ENCODE results near the gene GM2A.
"Not testable (repeated sequence)": the region's sequence is repeated elsewhere in the genome, so short reads cannot be mapped to it uniquely, and the experiment has no call there.

Gene GM2A

DNA sequence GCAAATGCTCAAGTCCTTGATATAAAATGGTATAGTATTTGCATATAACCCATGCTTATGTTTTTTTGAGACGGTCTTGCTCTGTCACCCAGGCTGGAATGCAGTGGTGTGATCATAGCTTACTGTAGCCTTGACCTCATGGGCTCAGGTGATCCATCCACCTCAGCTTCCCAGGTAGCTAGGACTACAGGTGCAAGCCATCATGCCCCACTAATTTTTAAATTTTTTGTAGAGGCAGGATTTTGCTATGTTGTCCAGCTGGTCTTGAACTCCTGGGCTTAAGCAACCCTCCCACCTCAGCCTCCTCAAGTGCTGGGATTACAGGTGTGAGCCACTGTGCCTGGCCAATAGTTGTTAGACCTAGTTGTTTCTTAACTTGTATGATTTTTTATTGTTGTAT, 33.3 kb downstream of the GM2A start:
- DNase-seq (ENCODE audit: low read depth in 2 of 2) = no peak

DNA sequence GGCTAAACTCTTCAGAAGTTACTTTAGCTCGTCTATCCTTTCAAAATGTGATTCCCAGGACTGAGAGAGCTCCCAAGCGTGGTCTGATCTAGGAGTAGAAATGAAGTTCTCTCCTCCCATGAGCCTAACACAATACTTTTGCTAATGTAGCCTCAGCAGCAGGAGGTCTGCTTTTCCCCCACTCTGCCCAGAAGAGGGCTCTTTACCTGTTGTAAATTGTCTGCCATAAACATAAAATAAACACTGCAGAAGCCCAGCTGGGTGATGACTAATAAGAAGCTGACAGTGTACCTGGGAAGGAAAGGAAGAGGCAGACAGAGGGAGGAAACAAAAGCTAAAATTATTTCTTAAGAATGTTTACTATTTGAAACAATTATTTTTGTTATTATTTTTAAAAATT, 35.2 kb downstream of the GM2A start:
- no peak for DNase-seq (ENCODE audit: low read depth in 2 of 2)

DNA sequence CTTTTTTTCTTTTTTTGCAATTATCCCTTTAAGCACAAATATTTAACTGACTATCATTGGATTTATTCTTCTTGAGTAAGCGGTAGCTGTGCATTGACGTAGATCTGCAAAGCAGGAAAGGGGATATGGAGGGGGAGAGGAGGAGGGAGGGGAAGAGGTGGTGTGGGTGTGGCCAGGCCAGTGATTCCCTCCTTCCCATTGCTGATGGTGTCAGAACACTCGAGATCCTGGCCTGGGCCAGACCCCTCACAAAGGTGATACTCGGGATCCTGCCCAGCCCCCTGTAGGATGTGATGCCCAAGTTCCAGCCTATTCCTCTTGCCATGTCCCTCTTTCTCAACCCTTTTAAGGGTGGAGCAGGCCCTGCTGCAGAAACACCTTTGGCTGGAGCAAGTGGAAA, 40.6 kb downstream of the GM2A start:
- no peak for DNase-seq (ENCODE audit: low read depth in 2 of 2)

DNA sequence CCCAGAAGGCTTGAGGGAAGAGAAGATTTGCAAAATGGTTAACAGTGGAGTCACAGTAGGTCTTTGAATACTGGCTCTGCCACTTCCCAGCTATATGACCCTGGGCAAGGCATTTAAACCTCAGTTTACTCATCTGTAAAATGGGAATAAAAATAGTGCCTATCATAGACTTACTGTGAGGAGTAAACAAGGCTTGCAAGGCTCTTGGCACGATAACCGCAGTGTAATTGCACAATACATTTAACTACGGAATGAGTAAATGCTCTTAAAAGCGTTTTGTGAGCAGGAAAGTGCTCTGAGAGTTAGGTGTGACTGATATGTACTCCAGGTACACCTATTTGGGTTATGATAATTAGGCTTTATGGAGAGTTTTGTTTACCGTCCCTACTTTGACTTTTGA, 42.2 kb downstream of the GM2A start:
- no peak for DNase-seq (ENCODE audit: low read depth in 2 of 2)

DNA sequence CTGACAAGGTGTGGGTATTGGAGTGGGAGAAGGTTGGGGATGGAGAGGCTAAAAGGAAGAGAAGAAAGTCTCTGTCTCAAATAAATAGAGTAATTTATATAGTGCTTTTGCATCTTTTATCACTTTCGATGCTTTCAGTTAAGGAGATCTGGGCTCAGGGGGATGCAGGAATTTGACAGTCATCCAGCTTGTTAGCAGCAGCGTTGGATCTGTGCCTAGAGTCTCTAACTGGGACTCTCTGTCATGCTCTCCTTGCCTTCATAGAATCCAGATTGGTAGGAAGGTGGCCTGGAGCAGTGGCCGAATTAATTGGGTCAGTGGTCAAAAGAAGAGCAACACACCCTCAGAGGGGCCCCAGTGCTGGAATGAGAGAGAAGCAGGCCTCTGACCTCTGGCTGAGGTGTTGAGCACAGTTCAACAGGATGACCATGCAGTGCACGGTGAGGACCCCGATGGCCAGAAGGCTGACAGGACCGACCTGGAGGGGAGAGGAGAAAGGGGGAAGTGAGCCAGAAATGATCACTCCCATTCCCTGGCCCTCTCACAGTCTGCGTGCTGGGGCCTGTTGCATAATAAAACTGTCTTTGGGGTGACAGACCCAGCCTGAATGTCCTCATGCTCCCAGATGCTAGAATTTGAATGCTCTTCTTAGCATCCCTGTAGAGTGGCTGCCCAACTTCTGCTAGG, 42.9 kb downstream of the GM2A start:
- DNase-seq (ENCODE audit: low read depth in 2 of 2) = no peak

DNA sequence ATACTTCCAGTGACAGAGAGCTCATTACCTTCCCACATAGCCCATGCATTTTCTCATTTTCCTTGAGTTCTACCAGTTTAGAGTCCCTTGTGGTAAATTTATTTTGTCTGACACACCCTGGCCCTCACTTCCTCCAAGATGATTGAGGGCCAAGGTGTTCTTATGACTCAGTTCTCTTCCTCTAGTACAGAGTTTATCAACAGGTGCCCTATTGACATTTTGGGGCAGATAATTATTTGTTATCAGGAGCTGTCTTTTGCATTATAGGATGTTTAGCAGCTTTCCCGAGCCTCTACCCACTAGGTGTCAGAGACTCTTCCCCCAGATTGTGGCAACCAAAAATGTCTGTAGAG, 43.5 kb downstream of the GM2A start:
- DNase-seq (ENCODE audit: low read depth in 2 of 2) = no peak

DNA sequence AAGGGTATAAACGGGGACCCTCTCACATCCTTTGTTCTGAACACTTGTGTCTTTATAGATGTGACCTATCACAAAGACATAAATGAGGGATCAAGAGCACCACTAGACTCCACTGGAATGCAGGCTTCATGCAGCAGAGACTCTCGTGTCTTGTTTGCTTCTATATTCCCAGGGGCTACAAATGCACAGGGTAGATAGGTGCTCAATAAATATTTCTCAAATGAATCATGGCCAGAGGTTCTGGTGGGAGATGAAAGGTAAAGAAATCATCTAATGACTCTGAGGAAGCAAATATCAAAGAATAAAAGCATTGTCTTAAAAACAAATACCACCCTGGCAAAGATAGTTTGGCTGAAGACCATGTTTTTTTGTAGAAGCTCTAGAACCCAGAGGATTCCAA, 44.0 kb downstream of the GM2A start:
- no peak for DNase-seq (ENCODE audit: low read depth in 2 of 2)

DNA sequence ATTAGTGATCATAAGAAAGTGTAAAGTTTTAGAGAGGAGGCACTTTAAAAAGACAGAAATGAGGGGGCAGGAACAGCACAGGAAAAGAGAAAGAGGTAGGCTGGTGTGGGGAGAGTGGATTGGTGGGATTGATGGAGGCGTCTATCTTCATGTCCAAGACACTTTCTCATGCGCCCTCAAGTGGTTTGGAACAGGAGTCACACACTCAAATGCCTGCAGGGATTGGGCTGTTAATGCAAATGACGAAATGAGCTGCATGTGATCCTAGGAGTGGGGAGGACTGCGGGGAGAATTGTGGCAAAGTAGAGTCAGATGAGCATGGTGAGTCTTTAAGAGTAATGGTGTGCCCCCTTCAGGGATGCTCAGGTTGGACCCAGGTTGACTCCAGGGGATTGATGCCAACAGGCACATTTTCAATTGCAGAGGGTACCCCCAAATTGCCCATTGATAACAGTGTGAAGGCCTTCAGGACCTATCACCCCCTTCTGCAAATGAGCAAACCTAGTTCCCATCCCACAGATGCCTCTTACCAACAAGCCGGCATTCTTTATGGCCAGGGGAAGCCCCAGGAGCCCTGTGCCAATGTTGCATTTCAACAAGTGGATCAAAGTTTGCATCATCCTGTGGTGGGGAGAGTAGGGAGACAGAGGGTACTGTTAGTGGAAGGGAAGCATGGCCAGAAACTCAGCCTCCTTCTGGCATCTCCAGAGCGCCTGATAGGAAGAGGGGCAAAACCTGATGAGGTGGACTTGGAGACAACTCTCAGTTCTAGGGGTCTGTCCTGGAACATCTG, 45.3 kb downstream of the GM2A start:
- no peak for DNase-seq (ENCODE audit: low read depth in 2 of 2)

DNA sequence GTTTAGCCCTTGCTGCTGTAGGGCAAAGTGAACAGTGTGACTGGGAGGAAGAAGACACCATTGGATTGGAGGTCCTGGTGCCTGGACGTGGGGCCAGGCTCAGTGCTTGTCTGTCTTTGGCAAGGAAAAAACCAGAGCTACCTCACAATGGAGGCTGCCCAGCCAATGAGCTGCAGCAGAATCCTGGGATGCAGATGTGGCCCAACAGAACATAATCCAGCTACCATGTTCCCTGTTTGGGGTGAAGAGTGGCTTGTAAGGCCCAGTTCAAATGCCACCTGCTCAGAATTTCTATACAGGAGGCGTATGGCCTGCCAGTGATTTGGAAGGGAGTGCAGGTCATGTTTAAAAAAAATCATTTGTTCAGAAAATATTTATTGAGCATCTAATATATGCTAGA, 50.7 kb downstream of the GM2A start, which contains the start of gene SLC36A3:
SLC36A3 (minus strand) TSS at position 101 of the 400 bp plus-strand sequence. CDS start 412 bp downstream, outside the sequence.
- DNase-seq (ENCODE audit: low read depth in 2 of 2) = no peak

DNA sequence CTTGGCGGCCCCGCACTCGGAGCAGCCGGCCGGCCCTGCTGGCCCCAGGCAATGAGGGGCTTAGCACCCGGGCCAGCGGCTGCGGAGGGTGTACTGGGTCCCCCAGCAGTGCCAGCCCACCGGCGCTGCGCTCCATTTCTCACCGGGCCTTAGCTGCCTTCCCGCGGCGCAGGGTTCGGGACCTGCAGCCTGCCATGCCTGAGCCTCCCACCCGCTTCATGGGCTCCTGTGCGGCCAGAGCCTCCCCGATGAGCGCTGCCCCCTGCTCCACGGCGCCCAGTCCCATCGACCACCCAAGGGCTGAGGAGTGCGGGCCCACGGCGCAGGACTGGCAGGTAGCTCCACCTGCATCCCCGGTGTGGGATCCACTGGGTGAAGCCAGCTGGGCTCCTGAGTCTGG, 56.3 kb downstream of the GM2A start:
- DNase-seq (ENCODE audit: low read depth in 2 of 2) = not testable (repeated sequence)

DNA sequence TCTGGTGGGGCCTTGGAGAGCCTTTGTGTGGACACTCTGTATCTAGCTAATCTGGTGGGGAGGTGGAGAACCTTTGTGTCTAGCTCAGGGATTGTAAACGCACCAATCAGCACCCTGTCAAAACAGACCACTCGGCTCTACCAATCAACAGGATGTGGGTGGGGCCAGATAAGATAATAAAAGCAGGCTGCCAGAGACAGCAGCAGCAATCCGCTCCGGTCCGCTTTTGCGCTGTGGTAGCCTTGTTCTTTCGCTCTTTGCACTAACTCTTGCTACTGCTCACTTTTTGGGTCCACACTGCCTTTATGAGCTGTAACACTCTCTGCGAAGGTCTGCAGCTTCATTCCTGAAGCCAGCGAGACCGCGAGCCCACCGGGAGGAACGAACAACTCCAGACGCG, 56.8 kb downstream of the GM2A start:
- not testable (repeated sequence) for DNase-seq (ENCODE audit: low read depth in 2 of 2)

DNA sequence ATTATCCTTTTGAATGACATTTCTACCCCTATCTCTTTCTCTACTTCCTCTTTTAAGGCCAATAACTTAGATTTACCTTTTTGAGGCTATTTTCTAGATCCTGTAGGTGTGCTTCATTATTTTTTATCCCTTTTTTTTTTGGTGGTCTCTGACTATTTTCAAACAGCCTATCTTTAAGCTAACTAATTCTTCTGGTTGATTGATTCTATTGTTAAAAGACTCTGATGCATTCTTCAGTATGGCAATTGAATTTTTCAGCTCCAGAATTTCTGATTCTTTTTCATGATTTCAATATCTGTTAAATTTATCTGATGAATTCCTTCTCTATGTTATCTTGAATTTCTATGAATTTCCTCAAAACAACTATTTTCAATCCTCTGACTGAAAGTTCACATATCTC, 57.9 kb downstream of the GM2A start:
- no peak for DNase-seq (ENCODE audit: low read depth in 2 of 2)

DNA sequence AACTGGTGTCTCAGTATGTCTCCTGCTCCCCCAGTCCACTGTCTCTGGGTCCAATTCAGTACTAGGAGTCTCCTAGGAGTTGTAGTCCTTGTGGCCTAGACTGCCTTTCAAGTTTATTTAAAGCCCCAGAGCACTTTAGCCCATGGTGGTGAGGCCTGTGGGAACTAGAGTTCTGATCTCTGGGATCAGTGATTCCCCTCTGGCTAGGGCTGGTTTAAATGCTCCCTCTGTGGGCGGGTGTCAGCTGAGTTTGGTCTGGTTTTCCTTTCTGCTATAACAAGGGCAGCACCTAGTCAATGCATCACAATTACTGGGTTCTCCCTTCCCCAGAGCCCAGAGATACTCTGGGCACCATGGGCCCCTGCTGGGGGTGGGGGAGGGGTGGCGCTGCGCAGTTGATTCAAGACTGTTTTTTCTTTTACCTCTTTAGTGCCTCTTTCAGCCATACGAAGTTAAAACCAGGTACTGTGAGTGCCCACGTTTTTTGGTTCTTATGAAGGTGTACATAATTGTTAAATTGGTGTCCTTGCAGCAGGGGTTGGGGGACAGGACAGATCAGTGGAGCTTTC, 59.9 kb downstream of the GM2A start:
- DNase-seq (ENCODE audit: low read depth in 2 of 2) = no peak

DNA sequence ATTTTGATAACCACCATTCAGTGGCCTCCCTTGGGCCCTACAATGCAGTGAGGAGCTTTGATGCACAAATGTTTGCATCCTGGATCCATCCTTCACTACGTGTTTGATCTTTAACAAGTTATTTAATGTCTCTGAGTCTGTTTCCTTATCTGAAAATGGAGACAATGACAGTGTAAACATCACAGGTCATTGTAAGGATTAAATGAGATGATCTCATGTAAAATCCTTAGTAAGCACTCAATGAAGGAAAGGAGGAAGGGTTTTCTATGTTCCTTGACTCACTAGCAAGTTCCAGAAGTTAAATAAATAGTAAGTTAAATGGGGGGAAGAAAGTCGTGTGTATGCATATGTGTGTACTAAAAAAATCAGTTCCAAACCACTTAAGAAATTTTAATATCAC, 60.4 kb downstream of the GM2A start:
- no peak for DNase-seq (ENCODE audit: low read depth in 2 of 2)

DNA sequence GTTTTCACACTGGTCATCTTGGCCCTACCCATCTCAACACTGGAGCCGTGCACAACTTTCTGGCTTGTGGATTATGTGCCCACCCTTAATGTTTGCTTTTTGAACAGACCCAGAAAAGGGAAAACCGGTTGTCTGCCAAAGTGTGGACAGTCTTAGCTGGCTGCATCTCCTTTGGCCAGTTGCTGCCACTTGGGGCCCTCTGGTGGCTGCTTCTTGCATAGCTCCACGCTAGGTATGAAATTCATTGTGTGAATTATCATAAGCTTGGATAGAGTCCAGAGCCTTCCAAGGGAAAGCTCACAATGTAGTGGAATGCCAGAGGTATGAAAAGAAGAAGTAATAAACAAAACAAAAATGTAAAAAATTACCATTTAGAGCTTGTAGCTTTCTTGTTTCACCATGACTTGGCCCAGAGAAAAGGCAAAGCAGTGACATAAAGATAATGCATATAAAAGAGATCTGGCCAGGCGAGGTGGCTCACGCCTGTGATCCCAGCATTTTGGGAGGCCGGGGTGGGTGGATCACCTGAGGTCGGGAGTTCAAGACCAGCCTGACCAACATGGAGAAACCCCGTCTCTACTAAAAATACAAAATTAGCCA, 63.1 kb downstream of the GM2A start:
- DNase-seq (ENCODE audit: low read depth in 2 of 2) = peak; percentile 0 to 20

DNA sequence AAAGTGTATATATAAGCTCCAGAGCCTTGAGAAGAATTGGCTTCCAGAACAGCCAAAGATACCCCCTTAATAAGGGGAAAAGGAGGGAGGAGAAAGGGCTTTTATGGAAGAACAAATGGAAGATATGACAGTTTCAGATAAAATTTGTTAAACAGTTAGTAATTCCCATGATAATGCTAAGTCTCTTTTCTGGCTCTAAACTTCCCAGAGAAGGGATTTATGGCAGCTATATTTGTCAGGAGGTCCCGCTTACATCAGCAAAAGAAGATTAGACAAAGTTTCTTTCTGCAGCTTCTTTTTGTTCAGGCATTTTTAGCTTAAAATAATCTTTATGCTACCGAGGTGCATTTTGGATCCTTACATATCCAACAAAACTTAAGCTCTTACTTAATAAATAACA, 64.9 kb downstream of the GM2A start:
- DNase-seq (ENCODE audit: low read depth in 2 of 2) = no peak

DNA sequence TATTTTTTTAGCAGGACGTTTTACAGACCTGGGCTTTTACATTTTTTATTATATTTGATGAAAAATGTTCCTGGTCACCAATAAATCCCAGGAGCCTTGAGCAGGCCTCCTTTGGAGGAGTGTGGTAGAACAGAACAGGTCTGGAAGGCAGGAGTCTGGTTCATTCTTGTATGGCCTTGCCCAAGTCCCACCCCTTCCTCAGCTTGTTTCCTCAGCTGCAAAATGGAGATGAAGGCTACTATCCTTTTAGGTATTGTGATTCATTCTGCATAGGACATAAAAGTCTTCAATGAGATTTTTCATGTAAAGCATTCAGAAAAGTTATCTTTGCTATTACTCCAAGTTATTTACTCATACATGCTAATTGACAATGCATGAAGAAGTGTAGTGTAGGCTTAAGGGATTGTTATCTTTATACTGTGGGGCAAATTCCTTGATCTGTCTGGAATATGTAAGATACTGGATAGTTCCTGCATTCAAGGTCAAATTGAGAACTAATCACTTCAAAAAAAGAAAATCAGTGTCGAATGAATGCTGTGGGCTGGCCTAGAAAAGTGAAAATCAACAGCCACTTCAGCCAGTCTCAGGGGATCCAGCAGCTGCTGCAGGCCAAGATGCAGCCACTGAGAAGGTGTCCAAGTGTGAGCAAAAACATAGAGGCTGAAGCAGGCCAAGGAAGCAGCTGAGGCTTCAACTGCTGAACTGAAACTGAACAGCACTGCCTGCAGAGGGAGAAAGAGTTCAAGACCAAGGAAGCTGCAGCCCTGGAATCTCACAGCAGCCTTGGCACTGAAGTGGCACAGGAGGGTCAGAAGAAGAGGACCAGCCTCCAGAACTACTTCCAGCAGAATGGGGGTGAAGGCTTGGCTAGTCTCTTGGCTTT, 66.1 kb downstream of the GM2A start:
- DNase-seq (ENCODE audit: low read depth in 2 of 2) = no peak

Measured in stimulated activated CD8-positive, alpha-beta memory T cell treated with anti-CD3 and anti-CD28 coated beads, Interleukin-7, amount 100 ng/mL, for 4 hours (primary cell).